ENCODE results near the gene POLL. TPM values are rescaled to one million over a fixed set of nuclear protein-coding genes. Genes with fewer than 3 reads are reported as not detected.

The POLL gene
- total RNA-seq, 1 experiment from 2014 or later: 51.3 TPM

DNA sequence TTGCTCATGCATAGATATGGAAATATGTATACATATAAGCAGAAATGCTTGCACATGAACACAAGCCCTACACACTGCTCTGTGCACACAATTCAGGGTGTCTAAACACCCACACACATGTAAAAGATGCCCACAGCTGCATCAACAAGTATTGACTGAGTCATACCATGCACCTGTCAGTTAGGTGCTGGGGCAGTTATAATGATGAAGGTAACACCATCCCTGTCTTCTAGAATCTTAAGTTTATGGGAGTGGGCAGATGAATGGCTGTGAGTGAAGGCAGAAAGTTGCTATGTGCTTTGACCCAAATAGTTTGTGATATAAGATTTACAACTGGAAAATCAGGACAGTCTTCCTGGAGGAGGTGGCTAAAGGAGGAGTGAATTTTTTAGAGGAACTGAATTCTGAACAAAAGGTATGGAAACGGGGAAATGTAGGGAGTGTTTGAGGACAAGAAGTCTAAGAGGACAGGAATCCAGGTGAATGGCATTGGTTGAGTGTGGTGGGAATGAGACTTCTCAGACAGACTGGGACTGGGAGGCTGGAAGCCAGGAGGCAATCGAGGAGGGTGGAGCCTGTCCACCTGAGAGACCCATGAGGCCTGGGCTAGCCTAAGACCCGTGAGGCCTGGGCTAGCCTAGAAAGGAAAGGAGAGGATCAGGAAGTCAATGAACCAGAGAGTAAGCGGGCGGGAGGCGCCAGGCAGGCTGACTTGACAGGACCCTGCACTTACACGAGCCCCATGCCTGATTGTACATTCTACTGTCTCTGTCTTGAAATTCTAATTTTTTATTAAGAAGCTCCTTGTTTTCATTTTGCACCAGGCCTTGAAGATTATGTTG lies 20.7 kb downstream of the POLL start:
- ChIA-PET RAD21 (ENCODE audit: low non-redundant PET in 1 of 2, low total read pairs in 2 of 2, uncharacterized antibody in 2 of 2, unreplicated experiment in 2 of 2) (interaction anchor here in 1 of 2 experiments (3.7 kb wide), 1 partner anchor 353 kb away, joined by 31 read pairs; no protein-coding TSS in a partner anchor), POLR2A (no interaction called here), CTCF (interaction anchor here (1.0 to 1.5 kb wide), 3 partner anchors 123 to 353 kb away, joined by 3 to 13 read pairs (median 4); no protein-coding TSS in a partner anchor)
- Histone ChIP-seq H3K4me3 (replicated peaks in 1 of 2; ENCODE audit: low read depth in 1 of 2, low read length in 2 of 2) (no peak overlapping the region), H4K20me1 (ENCODE audit: insufficient read depth) (no peaks in the 10 kb centered on the region), H3K27me3 (ENCODE audit: insufficient read depth, low read length) (no peaks in the 10 kb centered on the region; the same call in 1 of the 2 replicates), H3K27ac (ENCODE audit: low read depth, low read length) (no peak overlapping the region), H3K4me1 (ENCODE audit: control insufficient read depth in 1 of 2, insufficient read depth in 2 of 2, low read length in 2 of 2) (peaks cover 11 to 22% of the 10 kb centered on the region in 2 experiments), H2AFZ (ENCODE audit: low read depth, low read length, poor library complexity, severe bottlenecking) (no peak overlapping the region), H3K9me3 (ENCODE audit: control insufficient read depth in 1 of 2, insufficient read depth in 1 of 2, low read depth in 1 of 2, low read length in 2 of 2) (no peaks in the 10 kb centered on the region), H3K9me2 (ENCODE audit: insufficient read depth) (no peaks in the 10 kb centered on the region), H3K36me3 (ENCODE audit: control insufficient read depth in 1 of 2, insufficient read depth in 2 of 2, low read length in 2 of 2) (no peaks in the 10 kb centered on the region), H3K9ac (ENCODE audit: low read length) (no peak overlapping the region), H3K79me2 (ENCODE audit: insufficient read depth, low read length) (no peaks in the 10 kb centered on the region), H3K4me2 (ENCODE audit: low read length) (no peak overlapping the region)
- BruUV-seq (replicated peaks): no TSS peak
- TF ChIP-seq POLR2AphosphoS5 (IDR thresholded peaks at IDR 0.05; ENCODE audit: low read depth, low read length): no peak
- no peak for TF ChIP-seq YY1 (IDR thresholded peaks at IDR 0.05; ENCODE audit: extremely low read depth, insufficient replicate concordance, low read depth, low read length)
- TF ChIP-seq, protein P1, sequence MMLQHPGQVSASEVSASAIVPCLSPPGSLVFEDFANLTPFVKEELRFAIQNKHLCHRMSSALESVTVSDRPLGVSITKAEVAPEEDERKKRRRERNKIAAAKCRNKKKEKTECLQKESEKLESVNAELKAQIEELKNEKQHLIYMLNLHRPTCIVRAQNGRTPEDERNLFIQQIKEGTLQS (IDR thresholded peaks at IDR 0.05): no peak
- no peak for TF ChIP-seq EZH2 (IDR thresholded peaks at IDR 0.05)
- TF ChIP-seq RAD21 (IDR thresholded peaks at IDR 0.05; ENCODE audit: low read depth): no peak
- TF ChIP-seq POLR2A (IDR thresholded peaks at IDR 0.05; ENCODE audit: borderline replicate concordance, extremely low read depth, insufficient read depth, insufficient read length): no peak
- TF ChIP-seq FOSL1 (IDR thresholded peaks at IDR 0.05; ENCODE audit: low read depth): no peak
- TF ChIP-seq ZFX (IDR thresholded peaks at IDR 0.05): no peak
- TF ChIP-seq, protein P2, sequence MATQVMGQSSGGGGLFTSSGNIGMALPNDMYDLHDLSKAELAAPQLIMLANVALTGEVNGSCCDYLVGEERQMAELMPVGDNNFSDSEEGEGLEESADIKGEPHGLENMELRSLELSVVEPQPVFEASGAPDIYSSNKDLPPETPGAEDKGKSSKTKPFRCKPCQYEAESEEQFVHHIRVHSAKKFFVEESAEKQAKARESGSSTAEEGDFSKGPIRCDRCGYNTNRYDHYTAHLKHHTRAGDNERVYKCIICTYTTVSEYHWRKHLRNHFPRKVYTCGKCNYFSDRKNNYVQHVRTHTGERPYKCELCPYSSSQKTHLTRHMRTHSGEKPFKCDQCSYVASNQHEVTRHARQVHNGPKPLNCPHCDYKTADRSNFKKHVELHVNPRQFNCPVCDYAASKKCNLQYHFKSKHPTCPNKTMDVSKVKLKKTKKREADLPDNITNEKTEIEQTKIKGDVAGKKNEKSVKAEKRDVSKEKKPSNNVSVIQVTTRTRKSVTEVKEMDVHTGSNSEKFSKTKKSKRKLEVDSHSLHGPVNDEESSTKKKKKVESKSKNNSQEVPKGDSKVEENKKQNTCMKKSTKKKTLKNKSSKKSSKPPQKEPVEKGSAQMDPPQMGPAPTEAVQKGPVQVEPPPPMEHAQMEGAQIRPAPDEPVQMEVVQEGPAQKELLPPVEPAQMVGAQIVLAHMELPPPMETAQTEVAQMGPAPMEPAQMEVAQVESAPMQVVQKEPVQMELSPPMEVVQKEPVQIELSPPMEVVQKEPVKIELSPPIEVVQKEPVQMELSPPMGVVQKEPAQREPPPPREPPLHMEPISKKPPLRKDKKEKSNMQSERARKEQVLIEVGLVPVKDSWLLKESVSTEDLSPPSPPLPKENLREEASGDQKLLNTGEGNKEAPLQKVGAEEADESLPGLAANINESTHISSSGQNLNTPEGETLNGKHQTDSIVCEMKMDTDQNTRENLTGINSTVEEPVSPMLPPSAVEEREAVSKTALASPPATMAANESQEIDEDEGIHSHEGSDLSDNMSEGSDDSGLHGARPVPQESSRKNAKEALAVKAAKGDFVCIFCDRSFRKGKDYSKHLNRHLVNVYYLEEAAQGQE (IDR thresholded peaks at IDR 0.05; ENCODE audit: low read depth): no peak
- TF ChIP-seq TCF7L2 (IDR thresholded peaks at IDR 0.05; ENCODE audit: borderline replicate concordance, extremely low read depth, insufficient read depth, insufficient read length): no peak
- no peak for TF ChIP-seq CEBPB (IDR thresholded peaks at IDR 0.05; ENCODE audit: low read depth)
- no peak for TF ChIP-seq ELF1 (IDR thresholded peaks at IDR 0.05; ENCODE audit: borderline replicate concordance, low read depth)
- no peak for TF ChIP-seq JUND (IDR thresholded peaks at IDR 0.05)
- TF ChIP-seq SRF (IDR thresholded peaks at IDR 0.05; ENCODE audit: low read depth): no peak
- TF ChIP-seq CBX3 (IDR thresholded peaks at IDR 0.05; ENCODE audit: low read depth): no peak
- TF ChIP-seq EZH2phosphoT487 (IDR thresholded peaks at IDR 0.05; ENCODE audit: borderline replicate concordance): no peak
- ATAC-seq (no peak), DNase-seq (ENCODE audit: low read depth, low spot score) (no peak)
- intact Hi-C loops (cut with micrococcal nuclease): no loop called here
